Fibroblast of the conjunctiva (primary cell): Measurements from ENCODE around the gene KRT72.

Experiments used
- DNase-seq: peaks from one replicate; pipeline ENCODE4 v3.0.0-alpha.2; 2010; ENCODE audit warnings: low read depth

KRT72 gene

GRCh38 chr12:52600941-52601481 is at the start of gene KRT72:
KRT72 (minus strand) TSS chr12:52601463; CDS start chr12:52601452, 11 bp downstream.
- no peak for DNase-seq

- no peak for DNase-seq
These were observed 49.3 kb upstream of the KRT72 start for GRCh38 chr12:52650520-52651081.

GRCh38 chr12:52649066-52649465 is 47.8 kb upstream of the KRT72 start:
- no peak for DNase-seq

GRCh38 chr12:52648012-52648550 is 46.8 kb upstream of the KRT72 start:
- no peak for DNase-seq

- DNase-seq = no peak
These were observed 46.3 kb upstream of the KRT72 start for GRCh38 chr12:52647601-52648000.

GRCh38 chr12:52646613-52647012 is 45.4 kb upstream of the KRT72 start:
- DNase-seq = no peak

GRCh38 chr12:52645982-52646381 is 44.7 kb upstream of the KRT72 start:
- DNase-seq = no peak

GRCh38 chr12:52645120-52645761 is 44.0 kb upstream of the KRT72 start:
- no peak for DNase-seq

GRCh38 chr12:52644078-52644415 is 42.8 kb upstream of the KRT72 start:
- DNase-seq = no peak

- no peak for DNase-seq
These were observed 42.2 kb upstream of the KRT72 start for GRCh38 chr12:52643233-52644077.

- DNase-seq = no peak
These were observed 40.2 kb upstream of the KRT72 start for GRCh38 chr12:52641468-52641867.

GRCh38 chr12:52637299-52637698 is 36.0 kb upstream of the KRT72 start:
- DNase-seq = no peak

- no peak for DNase-seq
These were observed 35.5 kb upstream of the KRT72 start for GRCh38 chr12:52636592-52637258.

- DNase-seq = no peak
These were observed 34.9 kb upstream of the KRT72 start for GRCh38 chr12:52636189-52636588.

GRCh38 chr12:52634266-52635056 is 33.2 kb upstream of the KRT72 start:
- no peak for DNase-seq

GRCh38 chr12:52633383-52633782 is 32.1 kb upstream of the KRT72 start:
- DNase-seq = no peak

- no peak for DNase-seq
These were observed 31.4 kb upstream of the KRT72 start for GRCh38 chr12:52632656-52633055.

- no peak for DNase-seq
These were observed 30.6 kb upstream of the KRT72 start for GRCh38 chr12:52631676-52632459.

GRCh38 chr12:52631264-52631663 is 30.0 kb upstream of the KRT72 start:
- DNase-seq = no peak

- DNase-seq = no peak
These were observed 29.4 kb upstream of the KRT72 start for GRCh38 chr12:52630599-52631200.
